ENCODE measurements around the gene HDAC1. TPM values are rescaled to one million over a fixed set of nuclear protein-coding genes. Genes with fewer than 3 reads are reported as not detected.

Gene HDAC1
- total and polyA plus RNA-seq, 2 of the 13 experiments (the other 11 are each of a cell fraction or from before 2014, with no cell fraction given), result 93.5 to 189 TPM

- ChIA-PET POLR2A (interaction anchor here (0.9 to 1.2 kb wide), 3 partner anchors 17 to 61 kb away, joined by 3 to 4 read pairs (median 4); partner anchors contain the start of genes HDAC1 and MARCKSL1), CTCF (ENCODE audit: low intra/inter-chr PET ratio, low total read pairs) (no interaction called here)
- ATAC-seq (no peak), FAIRE-seq (no peak), DNase-seq (ENCODE audit: low spot score) (no peak)
- intact Hi-C loops (cut with micrococcal nuclease; ENCODE audit: unreplicated experiment) (no loop called here), in situ Hi-C loops (cut with HindIII; ENCODE audit: extremely low pct_ligation_motif_present, low pct_unique_long_range_greater_than_20kb) (no loop called here)
- H3K27ac ChIP-seq (ENCODE audit: extremely low read length, insufficient read depth, low read length), result no peak overlapping the region
- H3K9ac ChIP-seq (ENCODE audit: insufficient read depth, low read depth, low read length), result no peak overlapping the region
- no TSS peak for BruUV-seq (replicated peaks)
- no peak overlapping the region for H2AFZ ChIP-seq (ENCODE audit: low read length)
- 78% methylated on average over 30 of the region's 31 CpGs for WGBS (ENCODE audit: low lambda C conversion rate)
- no peaks in the 10 kb centered on the region for H3K36me3 ChIP-seq (replicated peaks in 1 of 2; ENCODE audit: control insufficient read depth in 1 of 2, insufficient read depth in 2 of 2, low read length in 2 of 2)
- no peak overlapping the region for H3K4me3 ChIP-seq (replicated peaks in 1 of 3; ENCODE audit: insufficient read depth in 1 of 3, low read depth in 2 of 3, low read length in 3 of 3)
- peaks cover 0 to 10% of the 10 kb centered on the region in 2 experiments; a peak in 1 of 5 replicates for H3K27me3 ChIP-seq (ENCODE audit: control insufficient read depth in 1 of 2, insufficient read depth in 2 of 2, low read length in 2 of 2)
- H3K9me3 ChIP-seq (ENCODE audit: low read length), result no peaks in the 10 kb centered on the region
- H3K79me2 ChIP-seq (ENCODE audit: insufficient read depth, low read length), result no peaks in the 10 kb centered on the region
- H3K4me1 ChIP-seq (ENCODE audit: insufficient read depth, low read length), result peaks cover 21% of the 10 kb centered on the region
- no peaks in the 10 kb centered on the region for H4K20me1 ChIP-seq (ENCODE audit: insufficient read depth, low read length)
- H3K4me2 ChIP-seq (ENCODE audit: low read depth, low read length), result peak overlapping the region; percentile 57; the same call in 1 of the 2 replicates
- TF ChIP-seq, protein P1, sequence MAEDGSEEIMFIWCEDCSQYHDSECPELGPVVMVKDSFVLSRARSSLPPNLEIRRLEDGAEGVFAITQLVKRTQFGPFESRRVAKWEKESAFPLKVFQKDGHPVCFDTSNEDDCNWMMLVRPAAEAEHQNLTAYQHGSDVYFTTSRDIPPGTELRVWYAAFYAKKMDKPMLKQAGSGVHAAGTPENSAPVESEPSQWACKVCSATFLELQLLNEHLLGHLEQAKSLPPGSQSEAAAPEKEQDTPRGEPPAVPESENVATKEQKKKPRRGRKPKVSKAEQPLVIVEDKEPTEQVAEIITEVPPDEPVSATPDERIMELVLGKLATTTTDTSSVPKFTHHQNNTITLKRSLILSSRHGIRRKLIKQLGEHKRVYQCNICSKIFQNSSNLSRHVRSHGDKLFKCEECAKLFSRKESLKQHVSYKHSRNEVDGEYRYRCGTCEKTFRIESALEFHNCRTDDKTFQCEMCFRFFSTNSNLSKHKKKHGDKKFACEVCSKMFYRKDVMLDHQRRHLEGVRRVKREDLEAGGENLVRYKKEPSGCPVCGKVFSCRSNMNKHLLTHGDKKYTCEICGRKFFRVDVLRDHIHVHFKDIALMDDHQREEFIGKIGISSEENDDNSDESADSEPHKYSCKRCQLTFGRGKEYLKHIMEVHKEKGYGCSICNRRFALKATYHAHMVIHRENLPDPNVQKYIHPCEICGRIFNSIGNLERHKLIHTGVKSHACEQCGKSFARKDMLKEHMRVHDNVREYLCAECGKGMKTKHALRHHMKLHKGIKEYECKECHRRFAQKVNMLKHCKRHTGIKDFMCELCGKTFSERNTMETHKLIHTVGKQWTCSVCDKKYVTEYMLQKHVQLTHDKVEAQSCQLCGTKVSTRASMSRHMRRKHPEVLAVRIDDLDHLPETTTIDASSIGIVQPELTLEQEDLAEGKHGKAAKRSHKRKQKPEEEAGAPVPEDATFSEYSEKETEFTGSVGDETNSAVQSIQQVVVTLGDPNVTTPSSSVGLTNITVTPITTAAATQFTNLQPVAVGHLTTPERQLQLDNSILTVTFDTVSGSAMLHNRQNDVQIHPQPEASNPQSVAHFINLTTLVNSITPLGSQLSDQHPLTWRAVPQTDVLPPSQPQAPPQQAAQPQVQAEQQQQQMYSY (CRISPR knock-in tag; IDR thresholded peaks at IDR 0.05), result no peak
- TF ChIP-seq, protein P2, sequence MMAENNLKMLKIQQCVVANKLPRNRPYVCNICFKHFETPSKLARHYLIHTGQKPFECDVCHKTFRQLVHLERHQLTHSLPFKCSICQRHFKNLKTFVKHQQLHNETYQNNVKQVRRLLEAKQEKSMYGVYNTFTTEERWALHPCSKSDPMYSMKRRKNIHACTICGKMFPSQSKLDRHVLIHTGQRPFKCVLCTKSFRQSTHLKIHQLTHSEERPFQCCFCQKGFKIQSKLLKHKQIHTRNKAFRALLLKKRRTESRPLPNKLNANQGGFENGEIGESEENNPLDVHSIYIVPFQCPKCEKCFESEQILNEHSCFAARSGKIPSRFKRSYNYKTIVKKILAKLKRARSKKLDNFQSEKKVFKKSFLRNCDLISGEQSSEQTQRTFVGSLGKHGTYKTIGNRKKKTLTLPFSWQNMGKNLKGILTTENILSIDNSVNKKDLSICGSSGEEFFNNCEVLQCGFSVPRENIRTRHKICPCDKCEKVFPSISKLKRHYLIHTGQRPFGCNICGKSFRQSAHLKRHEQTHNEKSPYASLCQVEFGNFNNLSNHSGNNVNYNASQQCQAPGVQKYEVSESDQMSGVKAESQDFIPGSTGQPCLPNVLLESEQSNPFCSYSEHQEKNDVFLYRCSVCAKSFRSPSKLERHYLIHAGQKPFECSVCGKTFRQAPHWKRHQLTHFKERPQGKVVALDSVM (CRISPR knock-in tag; IDR thresholded peaks at IDR 0.05), result no peak
- no peak for TF ChIP-seq ZNF75D (CRISPR knock-in tag; IDR thresholded peaks at IDR 0.05; ENCODE audit: borderline replicate concordance)
- no peak for TF ChIP-seq ATAD3A (CRISPR knock-in tag; IDR thresholded peaks at IDR 0.05)
- no peak for TF ChIP-seq KLF11 (CRISPR knock-in tag; IDR thresholded peaks at IDR 0.05)
- no peak for TF ChIP-seq ZNF362 (CRISPR knock-in tag; IDR thresholded peaks at IDR 0.05; ENCODE audit: borderline replicate concordance)
- no peak for TF ChIP-seq ZNF30 (CRISPR knock-in tag; IDR thresholded peaks at IDR 0.05)
- TF ChIP-seq MBNL3 (CRISPR knock-in tag; conservative IDR thresholded peaks at IDR 0.05), result no peak
- TF ChIP-seq, protein P3, sequence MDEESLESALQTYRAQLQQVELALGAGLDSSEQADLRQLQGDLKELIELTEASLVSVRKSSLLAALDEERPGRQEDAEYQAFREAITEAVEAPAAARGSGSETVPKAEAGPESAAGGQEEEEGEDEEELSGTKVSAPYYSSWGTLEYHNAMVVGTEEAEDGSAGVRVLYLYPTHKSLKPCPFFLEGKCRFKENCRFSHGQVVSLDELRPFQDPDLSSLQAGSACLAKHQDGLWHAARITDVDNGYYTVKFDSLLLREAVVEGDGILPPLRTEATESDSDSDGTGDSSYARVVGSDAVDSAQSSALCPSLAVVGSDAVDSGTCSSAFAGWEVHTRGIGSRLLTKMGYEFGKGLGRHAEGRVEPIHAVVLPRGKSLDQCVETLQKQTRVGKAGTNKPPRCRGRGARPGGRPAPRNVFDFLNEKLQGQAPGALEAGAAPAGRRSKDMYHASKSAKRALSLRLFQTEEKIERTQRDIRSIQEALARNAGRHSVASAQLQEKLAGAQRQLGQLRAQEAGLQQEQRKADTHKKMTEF (CRISPR knock-in tag; IDR thresholded peaks at IDR 0.05), result no peak
- no peak for TF ChIP-seq ZNF564 (CRISPR knock-in tag; IDR thresholded peaks at IDR 0.05)
- TF ChIP-seq ZNF431 (CRISPR knock-in tag; IDR thresholded peaks at IDR 0.05; ENCODE audit: borderline replicate concordance, low read depth), result no peak
- TF ChIP-seq MAF1 (CRISPR knock-in tag; IDR thresholded peaks at IDR 0.05; ENCODE audit: borderline replicate concordance), result no peak
- no peak for TF ChIP-seq SIX1 (CRISPR knock-in tag; IDR thresholded peaks at IDR 0.05; ENCODE audit: borderline replicate concordance)
Observed at GRCh38 chr1:32274646-32275340, 17.1 kb upstream of the HDAC1 start.

Data from HepG2 (cell line).